HG03469 (cell line): ENCODE data around the gene CERS5.

Source experiments
- ATAC-seq: cut with Tn5 transposase; IDR thresholded peaks from one replicate; pipeline ENCODE4 v1.9.1; 2021; ENCODE audit warnings: mild to moderate bottlenecking, moderate library complexity, moderate number of reproducible peaks; ENCODE audit not compliant: unreplicated experiment

The CERS5 gene

GRCh38 chr12:50082644-50083043 is 84.5 kb downstream of the CERS5 start:
- ATAC-seq = no peak

- ATAC-seq = no peak
Measured at GRCh38 chr12:50081096-50081808, 85.9 kb downstream of the CERS5 start.

- ATAC-seq = no peak
Measured at GRCh38 chr12:50079771-50080170, 87.4 kb downstream of the CERS5 start.
